ENCODE data around the gene CA6.
A peak's percentile ranks its signal among the peaks of the same experiment; 100 is the strongest.
"Not testable (repeated sequence)": the region's sequence is repeated elsewhere in the genome, so short reads cannot be mapped to it uniquely, and the experiment has no call there.

The CA6 gene

GRCh38 chr1:8905582-8906191, 40.0 kb upstream of the CA6 start:
- no peak overlapping the region for H3K9ac ChIP-seq
- H3K36me3 ChIP-seq: no peaks in the 10 kb centered on the region
- no peaks in the 10 kb centered on the region for H3K27me3 ChIP-seq
- H3K27ac ChIP-seq: no peak overlapping the region
- no peaks in the 10 kb centered on the region for H3K4me1 ChIP-seq
- peaks cover 0 to 3% (median under 1%) of the 10 kb centered on the region in 11 experiments; a peak in 11 of 22 replicates for H3K9me3 ChIP-seq (replicated peaks in 1 of 11)
- no peaks in the 10 kb centered on the region for H4K20me1 ChIP-seq
- H3K4me2 ChIP-seq: no peak overlapping the region
- no peak for TF ChIP-seq Cebpa-rat (IDR thresholded peaks at IDR 0.05)
- H3K4me3 ChIP-seq: no peak overlapping the region

GRCh38 chr1:8908388-8909151, 37.1 kb upstream of the CA6 start:
- Histone ChIP-seq H4K20me1 (no peaks in the 10 kb centered on the region), H3K27ac (no peak overlapping the region), H3K27me3 (no peaks in the 10 kb centered on the region), H3K9ac (no peak overlapping the region), H3K4me3 (no peak overlapping the region), H3K4me1 (no peaks in the 10 kb centered on the region), H3K9me3 (replicated peaks in 1 of 11) (peaks cover 11 to 18% (median 15%) of the 10 kb centered on the region in 11 experiments), H3K4me2 (no peak overlapping the region), H3K36me3 (no peaks in the 10 kb centered on the region)
- TF ChIP-seq Cebpa-rat (IDR thresholded peaks at IDR 0.05): no peak

GRCh38 chr1:8910331-8910730, 35.3 kb upstream of the CA6 start:
- no peak overlapping the region for H3K4me3 ChIP-seq
- no peaks in the 10 kb centered on the region for H4K20me1 ChIP-seq
- H3K4me2 ChIP-seq: no peak overlapping the region
- H3K9me3 ChIP-seq (replicated peaks in 1 of 11): peaks cover 11 to 21% (median 15%) of the 10 kb centered on the region in 11 experiments
- H3K9ac ChIP-seq: no peak overlapping the region
- no peaks in the 10 kb centered on the region for H3K36me3 ChIP-seq
- H3K27ac ChIP-seq: no peak overlapping the region
- H3K4me1 ChIP-seq: peaks cover 6 to 14% (median 12%) of the 10 kb centered on the region in 10 experiments; a peak in 18 of 20 replicates
- no peaks in the 10 kb centered on the region for H3K27me3 ChIP-seq
- TF ChIP-seq Cebpa-rat (IDR thresholded peaks at IDR 0.05): no peak

GRCh38 chr1:8910914-8911313, 34.8 kb upstream of the CA6 start:
- Histone ChIP-seq H4K20me1 (no peaks in the 10 kb centered on the region), H3K9me3 (replicated peaks in 1 of 11) (peaks cover 11 to 21% (median 15%) of the 10 kb centered on the region in 11 experiments), H3K4me2 (no peak overlapping the region), H3K4me3 (no peak overlapping the region), H3K4me1 (peaks cover 6 to 20% (median 17%) of the 10 kb centered on the region in 10 experiments; a peak in 18 of 20 replicates), H3K36me3 (no peaks in the 10 kb centered on the region), H3K9ac (no peak overlapping the region), H3K27ac (no peak overlapping the region), H3K27me3 (no peaks in the 10 kb centered on the region)
- TF ChIP-seq Cebpa-rat (IDR thresholded peaks at IDR 0.05): no peak

- Histone ChIP-seq H3K4me2 (no peak overlapping the region), H4K20me1 (no peaks in the 10 kb centered on the region), H3K27me3 (no peaks in the 10 kb centered on the region), H3K36me3 (no peaks in the 10 kb centered on the region), H3K9ac (no peak overlapping the region), H3K27ac (no peak overlapping the region), H3K9me3 (replicated peaks in 1 of 11) (peaks cover 11 to 21% (median 15%) of the 10 kb centered on the region in 11 experiments), H3K4me3 (no peak overlapping the region; a peak in 1 of 20 replicates), H3K4me1 (peaks cover 6 to 22% (median 17%) of the 10 kb centered on the region in 10 experiments; a peak in 18 of 20 replicates)
- TF ChIP-seq Cebpa-rat (IDR thresholded peaks at IDR 0.05): no peak
Measured at GRCh38 chr1:8911416-8912309, 34.0 kb upstream of the CA6 start.

- Histone ChIP-seq H3K4me3 (no peak overlapping the region), H3K27me3 (no peaks in the 10 kb centered on the region), H4K20me1 (no peaks in the 10 kb centered on the region), H3K4me2 (no peak overlapping the region), H3K4me1 (peaks cover 6 to 25% (median 21%) of the 10 kb centered on the region in 10 experiments; a peak in 18 of 20 replicates), H3K9ac (no peak overlapping the region), H3K27ac (no peak overlapping the region), H3K9me3 (replicated peaks in 1 of 11) (peaks cover 11 to 21% (median 15%) of the 10 kb centered on the region in 11 experiments), H3K36me3 (no peaks in the 10 kb centered on the region)
- TF ChIP-seq Cebpa-rat (IDR thresholded peaks at IDR 0.05): no peak
Measured at GRCh38 chr1:8913457-8913856, 32.2 kb upstream of the CA6 start.

GRCh38 chr1:8914466-8914865, 31.2 kb upstream of the CA6 start:
- no peaks in the 10 kb centered on the region for H3K36me3 ChIP-seq
- peak overlapping the region in 4 of 11 experiments; percentile 12 to 31 (median 26); a peak in 3 of 22 replicates for H3K9ac ChIP-seq
- no peak overlapping the region for H3K4me3 ChIP-seq
- peak overlapping the region; percentile 33 to 80 (median 64); a peak in 20 of 22 replicates for H3K4me2 ChIP-seq
- no peak for TF ChIP-seq Cebpa-rat (IDR thresholded peaks at IDR 0.05)
- no peaks in the 10 kb centered on the region for H3K27me3 ChIP-seq
- H4K20me1 ChIP-seq: no peaks in the 10 kb centered on the region
- H3K9me3 ChIP-seq (replicated peaks in 1 of 11): peaks cover 11 to 21% (median 15%) of the 10 kb centered on the region in 11 experiments
- peaks cover 6 to 35% (median 25%) of the 10 kb centered on the region in 10 experiments; a peak in 18 of 20 replicates for H3K4me1 ChIP-seq
- peak overlapping the region in 6 of 11 experiments; percentile 6 to 52 (median 18); a peak in 9 of 22 replicates for H3K27ac ChIP-seq

- no peaks in the 10 kb centered on the region for H3K27me3 ChIP-seq
- H4K20me1 ChIP-seq: no peaks in the 10 kb centered on the region
- no peak overlapping the region for H3K4me3 ChIP-seq
- TF ChIP-seq Cebpa-rat (IDR thresholded peaks at IDR 0.05): no peak
- H3K4me2 ChIP-seq: peak overlapping the region in 7 of 11 experiments; percentile 43 to 80 (median 67); a peak in 13 of 22 replicates
- no peaks in the 10 kb centered on the region for H3K36me3 ChIP-seq
- H3K27ac ChIP-seq: peak overlapping the region in 5 of 11 experiments; percentile 16 to 52 (median 41); a peak in 8 of 22 replicates
- H3K9me3 ChIP-seq (replicated peaks in 1 of 11): peaks cover 11 to 21% (median 15%) of the 10 kb centered on the region in 11 experiments
- H3K9ac ChIP-seq: peak overlapping the region in 5 of 11 experiments; percentile 1 to 12 (median 8); a peak in 2 of 22 replicates
- peaks cover 6 to 37% (median 27%) of the 10 kb centered on the region in 10 experiments; a peak in 18 of 20 replicates for H3K4me1 ChIP-seq
Measured at GRCh38 chr1:8915446-8915845, 30.2 kb upstream of the CA6 start.

GRCh38 chr1:8917536-8917935, 28.1 kb upstream of the CA6 start:
- not testable (repeated sequence) for H3K4me3 ChIP-seq; H3K9me3 ChIP-seq (replicated peaks in 1 of 11); H3K36me3 ChIP-seq; H4K20me1 ChIP-seq; H3K27ac ChIP-seq; H3K27me3 ChIP-seq; H3K4me2 ChIP-seq; H3K9ac ChIP-seq
- H3K4me1 ChIP-seq: peaks cover 6 to 48% (median 38%) of the 10 kb centered on the region in 10 experiments; a peak in 18 of 20 replicates

Data from BLaER1 treated with 17β-estradiol and CSF1 and Interleukin-3, amounts not matched to agents 10 nM and 100 nM (cell line).